Activated naive CD8-positive, alpha-beta T cell treated with anti-CD3 and anti-CD28 coated beads, Interleukin-2, amount 10 ng/mL, durations not matched to agents 7 days and 5 days (primary cell): Measurements from ENCODE around the gene PLEKHG7. TPM values are rescaled to one million over a fixed set of nuclear protein-coding genes. Genes with fewer than 3 reads are reported as not detected.

Experiments
- ATAC-seq: fragments of 150-1000 bp; cut with Tn5 transposase; one replicate; pipeline ENCODE4 v1.10.0; 2021; ENCODE audit warnings: low read depth, moderate library complexity
- POLR2A ChIA-PET: fragments of 350-600 bp; sonication (Branson Sonifier 250); formaldehyde crosslinking; loops from one replicate; lab custom pipeline; 2021; ENCODE audit warnings: antibody characterized with exemption; lab: Charles Lee
- DNase-seq: peaks from one replicate; pipeline ENCODE4 v3.0.0; 2021
- H3K27ac Mint-ChIP-seq: one replicate; pipeline ENCODE4 v1.8.0; 2022; ENCODE audit warnings: mild to moderate bottlenecking, mixed read lengths
- H3K27me3 Mint-ChIP-seq: one replicate; pipeline ENCODE4 v1.8.0; 2022; ENCODE audit warnings: mild to moderate bottlenecking, moderate library complexity, mixed read lengths
- H3K36me3 Mint-ChIP-seq: one replicate; pipeline ENCODE4 v1.8.0; 2021; ENCODE audit warnings: mild to moderate bottlenecking, mixed read lengths
- H3K4me1 Mint-ChIP-seq: one replicate; pipeline ENCODE4 v1.8.0; 2021; ENCODE audit warnings: mixed read lengths
- H3K4me3 Mint-ChIP-seq: one replicate; pipeline ENCODE4 v1.8.0; 2022; ENCODE audit warnings: mild to moderate bottlenecking, moderate library complexity, mixed read lengths
- H3K9me3 Mint-ChIP-seq: one replicate; pipeline ENCODE4 v1.8.0; 2021; ENCODE audit warnings: mixed read lengths
- total RNA-seq, 2 experiments: library from RNA; stranded (reverse); gene quantifications; one replicate each; pipeline ENCODE4 v1.2.3, GENCODE V29; 2021

The PLEKHG7 gene
- total RNA-seq, 2 experiments from 2014 or later: not detected

DNA sequence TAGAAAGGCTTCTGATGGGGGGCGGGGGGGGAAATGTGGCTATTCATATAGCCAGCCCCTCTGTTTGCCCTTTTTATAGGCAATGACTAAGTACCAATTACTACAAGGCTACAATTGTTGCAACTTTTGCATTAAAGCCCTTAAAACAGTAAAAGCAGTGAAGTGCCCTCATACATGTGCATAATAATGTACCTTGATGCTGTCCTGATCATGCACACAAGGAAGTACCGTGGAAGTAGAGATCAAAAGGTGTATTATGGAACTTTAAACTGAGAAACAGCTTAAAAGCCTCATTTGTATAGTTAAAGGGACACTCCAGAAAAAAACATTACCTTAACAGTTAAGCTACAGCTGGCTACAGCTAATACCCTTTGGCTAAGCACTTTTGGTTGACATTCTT is 111.8 kb downstream of the PLEKHG7 start:
- Mint-ChIP-seq H3K27ac (no peak overlapping the region), H3K9me3 (no peaks in the 10 kb centered on the region), H3K36me3 (peaks cover 19% of the 10 kb centered on the region), H3K4me3 (no peak overlapping the region), H3K27me3 (no peaks in the 10 kb centered on the region), H3K4me1 (no peaks in the 10 kb centered on the region)
- no peak for ATAC-seq
- POLR2A ChIA-PET: no interaction called here
- DNase-seq: no peak

- no peak overlapping the region for H3K27ac Mint-ChIP-seq
- no peak overlapping the region for H3K4me3 Mint-ChIP-seq
- DNase-seq: no peak
- POLR2A ChIA-PET: no interaction called here
- no peak for ATAC-seq
- no peaks in the 10 kb centered on the region for H3K4me1 Mint-ChIP-seq
- no peaks in the 10 kb centered on the region for H3K9me3 Mint-ChIP-seq
- no peaks in the 10 kb centered on the region for H3K27me3 Mint-ChIP-seq
- H3K36me3 Mint-ChIP-seq: peaks cover 7% of the 10 kb centered on the region
These were observed 118.4 kb downstream of the PLEKHG7 start for GRCh38 chr12:92821142-92821541.

Other genes starting within 250 kb of the PLEKHG7 start
- gene EEA1, start 226.3 kb downstream of the PLEKHG7 start, total RNA-seq: 10 to 100 TPM; 15.4 to 16.0 TPM